ENCODE measurements around the gene SLC6A11. TPM values are rescaled to one million over a fixed set of nuclear protein-coding genes. Genes with fewer than 3 reads are reported as not detected.

SLC6A11 gene
- total RNA-seq, 2 experiments from 2014 or later: not detected

DNA sequence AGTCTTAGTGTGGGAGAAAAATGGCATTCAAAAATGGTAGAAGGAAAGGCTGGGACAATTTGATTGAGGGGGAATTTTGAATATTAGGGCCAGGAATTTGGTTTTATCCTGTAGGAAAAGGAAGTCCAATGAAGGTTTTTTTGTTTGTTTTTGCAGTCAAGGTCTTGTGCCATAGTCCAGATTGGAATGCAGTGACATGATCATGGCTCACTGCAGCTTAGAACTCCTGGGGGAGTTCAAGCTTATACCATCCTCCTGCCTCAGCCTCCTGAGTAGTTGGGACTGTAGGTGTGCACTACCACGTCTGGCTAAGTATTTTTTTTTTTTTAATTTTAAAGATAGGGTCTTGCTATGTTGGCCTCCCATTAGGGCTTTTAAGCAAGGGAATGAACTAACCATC lies 2.6 kb upstream of the SLC6A11 start:
- Histone ChIP-seq H3K9me3 (ENCODE audit: low read length) (no peaks in the 10 kb centered on the region), H3K36me3 (ENCODE audit: insufficient read depth, low read length) (no peaks in the 10 kb centered on the region), H3K27ac (ENCODE audit: low read depth, low read length, poor library complexity, severe bottlenecking) (no peak overlapping the region), H3K4me1 (ENCODE audit: insufficient read depth, low read length, poor library complexity, severe bottlenecking) (no peaks in the 10 kb centered on the region), H3K4me2 (ENCODE audit: low read length) (no peak overlapping the region), H3K79me2 (ENCODE audit: insufficient read depth, low read depth, low read length) (no peaks in the 10 kb centered on the region), H4K20me1 (ENCODE audit: insufficient read depth, low read length) (no peaks in the 10 kb centered on the region), H2AFZ (ENCODE audit: low read length) (no peak overlapping the region), H3K4me3 (ENCODE audit: low read depth, low read length, poor library complexity, severe bottlenecking) (no peak overlapping the region), H3K9me2 (ENCODE audit: insufficient read depth, low read length) (no peaks in the 10 kb centered on the region)
- intact Hi-C loops (cut with micrococcal nuclease; ENCODE audit: unreplicated experiment): no loop called here
- TF ChIP-seq EZH2phosphoT487 (IDR thresholded peaks at IDR 0.05; ENCODE audit: borderline replicate concordance, low read depth, low read length) (no peak), CTCF (conservative IDR thresholded peaks at IDR 0.05; ENCODE audit: low read length) (no peak)
- POLR2A ChIA-PET: interaction anchor here (0.6 kb wide), 1 partner anchor 1982 kb away, joined by 4 read pairs; no protein-coding TSS in a partner anchor
- DNase-seq (ENCODE audit: low spot score): no peak
- no TSS peak for BruUV-seq (replicated peaks)
- CTCF ChIA-PET (ENCODE audit: unreplicated experiment): no interaction called here

DNA sequence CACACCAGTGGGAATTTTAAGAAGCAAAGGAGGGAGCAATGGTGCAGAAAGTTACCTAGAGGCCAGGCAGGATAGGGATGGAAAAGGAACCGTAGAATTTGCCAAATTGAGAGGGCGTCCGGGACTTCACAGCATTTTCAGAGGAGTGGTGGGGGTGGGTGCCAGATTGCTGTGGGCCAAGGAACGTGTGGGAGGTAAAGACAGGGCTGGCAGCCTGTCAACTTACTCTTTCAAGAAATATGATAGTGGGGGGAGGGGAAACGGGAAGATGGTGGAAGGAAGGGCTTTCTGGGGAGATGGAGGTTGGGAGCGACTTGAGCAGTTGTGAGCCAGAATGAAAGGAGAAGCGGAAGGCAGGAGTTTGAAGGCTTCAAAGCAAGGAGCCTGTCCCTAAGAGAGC lies 1.4 kb upstream of the SLC6A11 start:
- Histone ChIP-seq H3K79me2 (ENCODE audit: insufficient read depth, low read depth, low read length) (no peaks in the 10 kb centered on the region), H4K20me1 (ENCODE audit: insufficient read depth, low read length) (no peaks in the 10 kb centered on the region), H3K9me2 (ENCODE audit: insufficient read depth, low read length) (no peaks in the 10 kb centered on the region), H3K4me3 (ENCODE audit: low read depth, low read length, poor library complexity, severe bottlenecking) (no peak overlapping the region), H3K27ac (ENCODE audit: low read depth, low read length, poor library complexity, severe bottlenecking) (no peak overlapping the region), H3K9me3 (ENCODE audit: low read length) (no peaks in the 10 kb centered on the region), H3K4me2 (ENCODE audit: low read length) (no peak overlapping the region), H3K4me1 (ENCODE audit: insufficient read depth, low read length, poor library complexity, severe bottlenecking) (no peaks in the 10 kb centered on the region), H3K36me3 (ENCODE audit: insufficient read depth, low read length) (no peaks in the 10 kb centered on the region), H2AFZ (ENCODE audit: low read length) (no peak overlapping the region)
- intact Hi-C loops (cut with micrococcal nuclease; ENCODE audit: unreplicated experiment): no loop called here
- BruUV-seq (replicated peaks): no TSS peak
- DNase-seq (ENCODE audit: low spot score): no peak
- ChIA-PET POLR2A (no interaction called here), CTCF (ENCODE audit: unreplicated experiment) (no interaction called here)
- TF ChIP-seq CTCF (conservative IDR thresholded peaks at IDR 0.05; ENCODE audit: low read length) (no peak), EZH2phosphoT487 (IDR thresholded peaks at IDR 0.05; ENCODE audit: borderline replicate concordance, low read depth, low read length) (no peak)

DNA sequence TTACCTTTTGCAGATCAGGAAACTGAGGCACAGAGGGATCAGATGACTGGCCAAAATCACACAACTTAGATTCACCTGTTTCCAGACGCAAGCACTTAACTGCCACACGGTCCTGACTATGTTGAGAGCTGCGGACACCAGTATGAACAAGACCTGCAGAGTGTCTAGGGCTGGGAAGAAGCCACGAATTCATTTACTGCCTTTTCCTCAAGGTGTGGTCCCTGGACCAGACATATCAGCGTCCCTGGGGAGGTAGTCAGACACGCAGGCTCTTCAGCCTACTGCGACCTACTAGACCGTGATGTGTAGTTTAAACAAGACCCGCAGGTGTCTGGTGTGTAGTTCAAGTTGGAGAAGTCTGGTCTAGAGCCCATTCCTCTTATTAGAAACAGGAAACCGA lies 541 bp upstream of the SLC6A11 start:
- DNase-seq (ENCODE audit: low spot score): no peak
- Histone ChIP-seq H3K36me3 (ENCODE audit: insufficient read depth, low read length) (no peaks in the 10 kb centered on the region), H3K4me1 (ENCODE audit: insufficient read depth, low read length, poor library complexity, severe bottlenecking) (no peaks in the 10 kb centered on the region), H3K4me3 (ENCODE audit: low read depth, low read length, poor library complexity, severe bottlenecking) (no peak overlapping the region), H2AFZ (ENCODE audit: low read length) (no peak overlapping the region), H3K9me3 (ENCODE audit: low read length) (no peaks in the 10 kb centered on the region), H4K20me1 (ENCODE audit: insufficient read depth, low read length) (no peaks in the 10 kb centered on the region), H3K4me2 (ENCODE audit: low read length) (no peak overlapping the region), H3K9me2 (ENCODE audit: insufficient read depth, low read length) (no peaks in the 10 kb centered on the region), H3K79me2 (ENCODE audit: insufficient read depth, low read depth, low read length) (no peaks in the 10 kb centered on the region), H3K27ac (ENCODE audit: low read depth, low read length, poor library complexity, severe bottlenecking) (no peak overlapping the region)
- no TSS peak for BruUV-seq (replicated peaks)
- CTCF ChIA-PET (ENCODE audit: unreplicated experiment): no interaction called here
- intact Hi-C loops (cut with micrococcal nuclease; ENCODE audit: unreplicated experiment): no loop called here
- POLR2A ChIA-PET: no interaction called here
- TF ChIP-seq EZH2phosphoT487 (IDR thresholded peaks at IDR 0.05; ENCODE audit: borderline replicate concordance, low read depth, low read length): no peak
- TF ChIP-seq CTCF (conservative IDR thresholded peaks at IDR 0.05; ENCODE audit: low read length): no peak

Measured in OCI-LY7 (cell line).